T-helper 1 cell treated with Interleukin-12 subunit alpha and Interleukin-12 subunit beta and Interleukin-4 antibody, amounts not matched to agents 30 ng/mL and 1 ng/mL, for 36 hours (primary cell): ENCODE results near the gene NUB1. TPM values are rescaled to one million over a fixed set of nuclear protein-coding genes. Genes with fewer than 3 reads are reported as not detected.

Experiments
- intact Hi-C: fragments of 100-400 bp; cut with micrococcal nuclease; formaldehyde crosslinking; loops from one replicate; pipeline ENCODE4 v1.15.1; 2024
- total RNA-seq: library from RNA; stranded (reverse); gene quantifications from 2 replicates; pipeline ENCODE4 v1.2.3, GENCODE V29; 2022

NUB1 gene
- total RNA-seq, 1 donor from 2014 or later, result 66.5 TPM

GRCh38 chr7:151386301-151387160 is 44.9 kb downstream of the NUB1 start:
- intact Hi-C loops, result no loop called here

GRCh38 chr7:151387161-151388006 is 45.8 kb downstream of the NUB1 start:
- intact Hi-C loops, result no loop called here

DNA sequence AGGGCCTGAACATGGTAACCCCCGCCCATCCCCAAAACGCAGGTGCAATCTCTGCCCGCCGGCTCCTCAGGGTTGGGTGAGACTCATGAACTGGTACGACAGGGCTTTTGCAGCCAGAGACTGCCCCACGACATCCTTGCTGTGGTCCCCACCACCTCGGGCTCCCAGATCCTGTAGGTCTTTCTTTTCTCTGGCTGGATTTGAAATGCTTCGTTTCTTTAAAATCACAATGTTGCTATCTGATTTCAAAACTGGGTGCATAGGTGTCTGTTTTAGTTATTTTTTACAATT is 46.3 kb downstream of the NUB1 start:
- intact Hi-C loops, result no loop called here

- intact Hi-C loops, result no loop called here
These were observed 46.8 kb downstream of the NUB1 start for GRCh38 chr7:151388430-151388829.

DNA sequence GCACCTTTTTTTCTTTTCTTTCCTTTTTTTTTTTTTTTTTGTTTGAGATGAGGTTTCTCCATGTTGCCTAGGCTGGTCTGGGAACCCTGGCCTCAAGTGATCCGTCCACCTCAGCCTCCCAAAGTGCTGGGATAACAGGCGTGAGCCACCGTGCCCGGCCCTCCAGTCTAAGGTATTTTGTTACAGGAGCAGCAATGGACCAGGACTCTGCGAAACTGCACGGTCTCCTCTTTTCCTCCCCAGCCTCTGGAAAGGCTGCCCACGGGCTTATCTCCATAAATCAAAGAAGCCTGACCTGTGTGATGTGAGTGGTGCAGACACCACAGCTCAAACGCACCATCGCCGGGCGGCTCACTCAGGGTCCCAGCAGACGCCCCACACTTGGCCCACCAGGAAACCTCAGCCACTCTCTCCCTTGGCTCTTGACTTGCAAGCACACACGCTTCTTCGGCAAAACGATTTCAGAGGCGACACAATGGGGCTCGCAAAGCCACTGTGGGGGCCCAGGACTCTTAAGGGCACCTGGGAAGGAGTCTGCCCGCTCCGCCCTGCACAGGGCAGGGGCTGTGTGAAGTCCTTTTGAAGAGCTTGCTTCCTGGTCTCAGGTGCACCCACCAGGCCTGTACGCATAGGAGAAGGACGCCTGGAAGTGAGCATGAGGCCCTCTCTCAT is 47.6 kb downstream of the NUB1 start:
- intact Hi-C loops, result no loop called here

- intact Hi-C loops, result no loop called here
These were observed 48.4 kb downstream of the NUB1 start for GRCh38 chr7:151389768-151390597.

GRCh38 chr7:151390598-151391357 is 49.2 kb downstream of the NUB1 start:
- intact Hi-C loops, result no loop called here

DNA sequence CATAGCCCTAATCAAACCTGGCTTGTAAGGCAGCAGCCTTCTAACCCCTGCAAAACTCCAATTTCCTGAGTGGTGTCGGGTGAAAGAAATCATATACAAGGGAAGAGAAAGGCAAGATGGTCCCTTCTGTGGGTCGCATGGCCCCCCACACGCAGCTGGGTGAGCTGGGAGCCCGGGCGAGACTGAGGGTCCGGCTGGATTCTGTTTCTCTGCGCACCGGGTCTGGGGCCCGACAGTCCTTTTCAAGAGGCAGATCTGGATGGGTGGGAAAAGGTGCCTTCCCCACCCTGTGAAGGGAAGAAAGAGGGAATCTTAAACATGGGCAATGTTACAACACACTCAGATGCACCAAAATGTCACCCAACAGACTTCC is 49.7 kb downstream of the NUB1 start:
- intact Hi-C loops, result no loop called here

- intact Hi-C loops, result no loop called here
These were observed 50.4 kb downstream of the NUB1 start for GRCh38 chr7:151392002-151392401.

DNA sequence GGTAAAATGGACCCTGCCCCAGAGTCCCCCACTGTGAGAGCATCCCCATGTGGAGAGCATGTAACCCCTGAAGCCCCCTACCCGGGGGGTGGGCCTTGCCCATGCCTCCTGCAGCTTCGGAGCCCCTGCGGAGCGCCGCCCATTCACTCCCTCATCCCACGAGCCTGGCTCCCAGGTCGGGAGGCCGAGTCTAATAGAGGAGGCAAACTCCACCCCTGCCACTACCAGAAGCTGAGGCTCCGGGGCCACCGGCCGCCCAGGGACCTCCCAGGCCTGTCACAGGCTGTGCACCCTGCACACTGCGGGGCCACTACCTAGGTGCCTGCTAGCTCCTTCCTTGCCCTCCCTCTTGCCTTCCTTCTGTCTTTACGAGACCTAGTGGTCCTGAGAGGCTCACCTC is 50.8 kb downstream of the NUB1 start:
- intact Hi-C loops, result no loop called here

GRCh38 chr7:151393031-151393977 is 51.7 kb downstream of the NUB1 start:
- intact Hi-C loops, result no loop called here

DNA sequence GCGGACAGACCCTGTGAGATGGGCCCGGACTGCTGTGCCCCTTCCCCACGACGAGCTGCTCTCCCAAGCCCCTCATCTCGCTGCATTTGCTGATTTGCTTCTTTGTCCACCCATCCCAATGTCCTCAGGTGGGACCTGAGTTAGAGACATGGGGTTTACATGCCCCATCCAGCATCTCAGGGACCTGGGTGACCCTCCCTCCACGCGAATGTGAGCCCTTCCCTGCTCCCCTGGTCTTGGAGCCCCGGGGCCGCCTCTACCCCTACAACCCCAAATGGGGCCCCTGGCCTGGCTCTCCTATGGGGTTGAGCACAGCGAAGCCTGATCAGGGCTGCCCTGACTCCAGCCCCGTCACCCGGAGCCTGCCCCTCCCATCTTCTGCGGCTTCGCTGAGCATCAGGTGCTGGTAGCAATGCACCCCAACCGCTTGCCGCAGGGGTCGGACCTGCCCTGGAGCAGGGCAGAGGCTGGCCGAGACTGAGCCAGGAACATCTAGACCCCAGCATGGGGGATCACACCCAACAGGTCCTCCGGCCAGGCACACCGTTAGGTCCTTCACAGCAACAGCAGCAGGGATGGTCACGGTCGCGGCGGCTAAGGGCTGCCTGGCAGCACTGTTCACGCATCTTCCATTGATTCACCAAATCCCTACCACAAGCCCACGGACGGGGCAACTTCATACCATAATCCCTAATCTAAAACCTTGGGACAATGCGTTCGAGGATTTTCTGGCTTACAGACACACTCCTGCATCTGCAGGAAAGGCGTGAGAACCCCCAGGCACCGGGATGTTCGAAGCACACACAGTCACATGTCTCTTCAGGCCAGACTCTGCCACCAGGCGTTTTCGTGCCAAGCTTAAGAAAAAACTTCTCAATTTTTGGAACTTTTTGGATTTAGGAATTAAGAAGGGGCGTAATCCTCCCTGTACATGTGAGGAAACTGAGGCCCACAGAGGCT is 52.7 kb downstream of the NUB1 start:
- intact Hi-C loops, result no loop called here

GRCh38 chr7:151395036-151395367 is 53.4 kb downstream of the NUB1 start:
- intact Hi-C loops, result no loop called here

DNA sequence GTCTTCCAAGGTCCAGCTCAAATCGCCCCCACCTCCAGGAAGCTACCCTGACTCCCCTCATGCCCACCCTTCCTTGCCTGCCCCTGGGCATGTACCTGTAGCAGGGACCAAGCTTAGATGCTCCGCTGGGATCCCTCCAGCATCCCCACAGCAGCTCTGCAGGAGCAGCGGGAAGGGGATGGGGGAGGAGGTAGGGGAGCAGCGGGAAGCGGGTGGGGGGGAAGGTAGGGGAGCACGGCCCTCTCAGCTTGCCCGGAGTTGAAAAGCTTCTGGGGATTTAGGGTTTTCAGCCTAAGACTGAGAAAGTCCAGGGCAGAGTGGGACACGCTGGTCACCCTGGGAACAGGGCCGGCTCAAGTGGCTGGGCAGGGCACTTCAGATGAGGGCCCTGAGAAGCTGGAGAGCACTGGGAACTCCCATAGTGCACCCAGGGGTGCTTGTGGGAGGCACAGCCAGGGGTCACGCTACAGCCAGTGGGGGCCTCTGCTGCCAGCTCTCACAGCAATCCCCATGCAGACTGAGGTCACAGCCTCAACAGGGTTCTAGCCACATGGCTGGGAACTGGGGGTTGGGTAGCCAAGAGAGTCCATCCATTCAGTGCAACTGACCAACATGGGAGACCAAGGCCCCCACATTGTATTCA is 54.8 kb downstream of the NUB1 start:
- intact Hi-C loops, result no loop called here

DNA sequence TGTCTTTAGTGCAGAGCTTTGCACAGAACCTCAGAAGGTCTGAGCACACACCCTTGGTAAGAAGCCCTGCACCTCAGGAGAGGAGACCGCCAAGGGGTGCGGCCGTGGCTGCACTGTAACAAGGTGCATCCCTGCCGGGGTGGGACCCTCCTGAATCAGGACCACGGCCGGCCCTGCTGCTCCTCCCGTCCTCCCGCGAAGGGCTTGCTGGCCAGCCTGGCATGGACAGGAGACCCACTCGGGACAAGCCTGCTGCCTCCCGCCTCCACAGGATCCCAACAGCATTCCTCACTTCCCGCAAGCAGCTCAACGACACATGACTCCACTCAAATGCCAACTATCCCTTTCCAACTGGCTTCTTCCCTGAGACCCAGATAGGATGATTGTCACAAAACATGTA is 55.4 kb downstream of the NUB1 start:
- intact Hi-C loops, result no loop called here

- intact Hi-C loops, result no loop called here
These were observed 57.1 kb downstream of the NUB1 start for GRCh38 chr7:151398446-151399304.

- intact Hi-C loops, result no loop called here
These were observed 57.6 kb downstream of the NUB1 start for GRCh38 chr7:151399305-151399601.
